ENCODE measurements around the gene ATP8B1. TPM values are rescaled to one million over a fixed set of nuclear protein-coding genes. Genes with fewer than 3 reads are reported as not detected.

Gene ATP8B1
- polyA plus RNA-seq, 3 donors, result 0.02 to 0.11 (median 0.03) TPM

DNA sequence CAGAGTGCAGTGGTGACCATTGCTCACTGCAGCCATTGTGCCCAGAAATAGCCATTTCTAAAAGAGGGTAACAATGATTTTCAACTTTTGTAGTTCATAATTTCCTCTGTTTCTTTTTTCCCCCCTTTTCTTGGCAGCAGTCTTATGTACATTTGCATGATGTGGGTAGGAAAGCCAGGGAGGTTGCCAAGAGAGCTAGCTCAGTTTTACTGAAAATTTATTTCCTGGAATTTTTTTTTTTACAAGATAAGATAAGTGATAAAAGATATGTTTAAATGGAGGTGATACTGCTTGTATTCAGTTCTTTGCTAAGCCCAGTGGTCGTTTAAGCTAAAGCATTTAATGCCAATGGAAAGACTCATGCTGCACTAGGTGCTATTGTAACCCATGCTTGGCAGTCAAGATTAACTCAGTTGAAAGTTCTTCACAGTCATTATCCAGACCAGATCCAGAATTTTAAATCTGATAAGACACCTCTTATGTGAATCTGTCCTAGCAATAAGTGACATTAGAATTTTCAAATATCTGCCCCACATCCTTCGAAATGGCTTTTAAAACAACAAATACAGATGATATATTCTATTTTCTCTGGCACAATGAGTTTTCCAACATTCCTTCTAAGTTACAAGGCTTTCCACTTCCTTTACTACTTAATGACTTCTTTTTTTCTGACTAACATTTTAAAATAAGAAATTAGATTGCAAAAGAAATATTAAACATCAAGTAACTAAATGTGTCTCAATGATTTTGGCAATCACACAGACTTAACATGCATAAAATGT is 4.4 kb upstream of the ATP8B1 start:
- no peak overlapping the region for H3K9ac ChIP-seq (ENCODE audit: insufficient read depth, low read length, poor library complexity, severe bottlenecking)
- Mint-ChIP-seq H3K27ac (no peak overlapping the region), H3K4me3 (no peak overlapping the region), H3K9me3 (peaks cover 3 to 21% (median 9%) of the 10 kb centered on the region in 7 donors), H3K27me3 (ENCODE audit: low read depth in 3 of 3) (peaks cover 22 to 42% (median 40%) of the 10 kb centered on the region in 3 donors), H3K4me1 (peaks cover 10% of the 10 kb centered on the region), H3K36me3 (peaks cover 0 to 1% of the 10 kb centered on the region in 2 donors)
- no peak overlapping the region for H3K4me3 ChIP-seq (replicated peaks in 1 of 3; ENCODE audit: low read depth in 2 of 3, low read length in 3 of 3)
- no peak overlapping the region for H3K4me2 ChIP-seq (replicated peaks; ENCODE audit: extremely low read depth, low read length, poor library complexity, severe bottlenecking)
- no peaks in the 10 kb centered on the region for H3K36me3 ChIP-seq (replicated peaks in 1 of 2; ENCODE audit: control insufficient read depth in 1 of 2, insufficient read depth in 2 of 2, low read length in 2 of 2)
- H3K27ac ChIP-seq (ENCODE audit: low read depth in 1 of 2, low read length in 2 of 2), result no peak overlapping the region
- H2AFZ ChIP-seq (ENCODE audit: insufficient read depth, low read depth, low read length, poor library complexity, severe bottlenecking), result no peak overlapping the region
- no peak for DNase-seq
- H3K9me3 ChIP-seq (replicated peaks in 1 of 2; ENCODE audit: control insufficient read depth in 1 of 2, insufficient read depth in 1 of 2, low read length in 2 of 2), result peaks cover 3 to 16% of the 10 kb centered on the region in 2 donors
- WGBS (ENCODE audit: insufficient coverage), result 94% methylated on average over 2 of the region's 2 CpGs
- intact Hi-C loops (cut with micrococcal nuclease), result no loop called here
- H3K27me3 ChIP-seq (ENCODE audit: control insufficient read depth in 2 of 2, insufficient read depth in 2 of 2, low read length in 2 of 2), result peaks cover 20 to 29% of the 10 kb centered on the region in 2 donors
- H4K20me1 ChIP-seq (ENCODE audit: insufficient read depth, low read length), result no peaks in the 10 kb centered on the region
- no peaks in the 10 kb centered on the region for H3K79me2 ChIP-seq (ENCODE audit: insufficient read depth, low read length)
- TF ChIP-seq, protein P1, sequence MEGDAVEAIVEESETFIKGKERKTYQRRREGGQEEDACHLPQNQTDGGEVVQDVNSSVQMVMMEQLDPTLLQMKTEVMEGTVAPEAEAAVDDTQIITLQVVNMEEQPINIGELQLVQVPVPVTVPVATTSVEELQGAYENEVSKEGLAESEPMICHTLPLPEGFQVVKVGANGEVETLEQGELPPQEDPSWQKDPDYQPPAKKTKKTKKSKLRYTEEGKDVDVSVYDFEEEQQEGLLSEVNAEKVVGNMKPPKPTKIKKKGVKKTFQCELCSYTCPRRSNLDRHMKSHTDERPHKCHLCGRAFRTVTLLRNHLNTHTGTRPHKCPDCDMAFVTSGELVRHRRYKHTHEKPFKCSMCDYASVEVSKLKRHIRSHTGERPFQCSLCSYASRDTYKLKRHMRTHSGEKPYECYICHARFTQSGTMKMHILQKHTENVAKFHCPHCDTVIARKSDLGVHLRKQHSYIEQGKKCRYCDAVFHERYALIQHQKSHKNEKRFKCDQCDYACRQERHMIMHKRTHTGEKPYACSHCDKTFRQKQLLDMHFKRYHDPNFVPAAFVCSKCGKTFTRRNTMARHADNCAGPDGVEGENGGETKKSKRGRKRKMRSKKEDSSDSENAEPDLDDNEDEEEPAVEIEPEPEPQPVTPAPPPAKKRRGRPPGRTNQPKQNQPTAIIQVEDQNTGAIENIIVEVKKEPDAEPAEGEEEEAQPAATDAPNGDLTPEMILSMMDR (IDR thresholded peaks at IDR 0.05), result no peak
- peaks cover 9 to 13% of the 10 kb centered on the region in 2 donors for H3K4me1 ChIP-seq (ENCODE audit: control insufficient read depth in 1 of 2, insufficient read depth in 2 of 2, low read length in 2 of 2)

DNA sequence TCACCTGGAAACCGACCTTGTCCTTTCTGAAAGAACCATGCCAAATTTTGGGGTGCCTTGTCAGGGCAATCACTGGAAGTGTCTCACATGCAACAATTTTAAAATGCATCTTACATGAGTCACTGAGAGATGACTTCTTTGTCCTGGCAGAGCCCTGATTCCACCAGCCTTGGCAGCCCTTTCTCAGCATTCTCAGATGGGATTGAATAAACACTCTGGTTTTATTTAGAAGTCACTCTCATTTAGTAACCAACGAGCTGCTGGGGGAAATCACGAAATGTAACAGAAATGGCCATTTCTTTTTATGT is 3.8 kb upstream of the ATP8B1 start:
- H3K9ac ChIP-seq (ENCODE audit: insufficient read depth, low read length, poor library complexity, severe bottlenecking), result no peak overlapping the region
- Mint-ChIP-seq H3K36me3 (peaks cover 0 to 1% of the 10 kb centered on the region in 2 donors), H3K27ac (no peak overlapping the region), H3K27me3 (ENCODE audit: low read depth in 3 of 3) (peaks cover 28 to 48% (median 45%) of the 10 kb centered on the region in 3 donors), H3K9me3 (peaks cover 5 to 20% (median 8%) of the 10 kb centered on the region in 7 donors), H3K4me1 (peaks cover 16% of the 10 kb centered on the region), H3K4me3 (no peak overlapping the region)
- H3K4me1 ChIP-seq (ENCODE audit: control insufficient read depth in 1 of 2, insufficient read depth in 2 of 2, low read length in 2 of 2), result peaks cover 15 to 19% of the 10 kb centered on the region in 2 donors
- H3K36me3 ChIP-seq (replicated peaks in 1 of 2; ENCODE audit: control insufficient read depth in 1 of 2, insufficient read depth in 2 of 2, low read length in 2 of 2), result no peaks in the 10 kb centered on the region
- H3K9me3 ChIP-seq (replicated peaks in 1 of 2; ENCODE audit: control insufficient read depth in 1 of 2, insufficient read depth in 1 of 2, low read length in 2 of 2), result peaks cover 0 to 14% of the 10 kb centered on the region in 2 donors
- no peak for DNase-seq
- no peak overlapping the region for H3K27ac ChIP-seq (ENCODE audit: low read depth in 1 of 2, low read length in 2 of 2)
- peaks cover 26 to 35% of the 10 kb centered on the region in 2 donors for H3K27me3 ChIP-seq (ENCODE audit: control insufficient read depth in 2 of 2, insufficient read depth in 2 of 2, low read length in 2 of 2)
- intact Hi-C loops (cut with micrococcal nuclease), result no loop called here
- TF ChIP-seq, protein P1 (IDR thresholded peaks at IDR 0.05), result no peak
- no peak overlapping the region for H3K4me3 ChIP-seq (replicated peaks in 1 of 3; ENCODE audit: low read depth in 2 of 3, low read length in 3 of 3)
- H3K4me2 ChIP-seq (replicated peaks; ENCODE audit: extremely low read depth, low read length, poor library complexity, severe bottlenecking), result no peak overlapping the region
- WGBS (ENCODE audit: insufficient coverage), result 71% methylated on average over 1 of the region's 3 CpGs
- H4K20me1 ChIP-seq (ENCODE audit: insufficient read depth, low read length), result no peaks in the 10 kb centered on the region
- H2AFZ ChIP-seq (ENCODE audit: insufficient read depth, low read depth, low read length, poor library complexity, severe bottlenecking), result no peak overlapping the region
- no peaks in the 10 kb centered on the region for H3K79me2 ChIP-seq (ENCODE audit: insufficient read depth, low read length)

All from CD14-positive monocyte (primary cell).